Glutamatergic neuron (in vitro differentiated cells): ENCODE results near the gene ST7L. TPM values are rescaled to one million over a fixed set of nuclear protein-coding genes. Genes with fewer than 3 reads are reported as not detected.

Source experiments
- DNase-seq: peaks from one replicate; pipeline ENCODE4 v3.0.0; 2022
- H3K27ac Mint-ChIP-seq: one replicate; pipeline ENCODE4 v1.8.0; 2020; ENCODE audit warnings: mild to moderate bottlenecking, mixed read lengths, inconsistent platforms; ENCODE audit not compliant: unreplicated experiment
- H3K27me3 Mint-ChIP-seq: one replicate; pipeline ENCODE4 v1.8.0; 2020; ENCODE audit warnings: mild to moderate bottlenecking, moderate library complexity, mixed read lengths, inconsistent platforms; ENCODE audit not compliant: unreplicated experiment
- H3K36me3 Mint-ChIP-seq: one replicate; pipeline ENCODE4 v1.8.0; 2020; ENCODE audit warnings: mild to moderate bottlenecking, mixed read lengths, inconsistent platforms; ENCODE audit not compliant: unreplicated experiment
- H3K4me1 Mint-ChIP-seq: one replicate; pipeline ENCODE4 v1.8.0; 2020; ENCODE audit warnings: mild to moderate bottlenecking, low read depth, mixed read lengths, inconsistent platforms; ENCODE audit not compliant: unreplicated experiment
- H3K4me3 Mint-ChIP-seq: one replicate; pipeline ENCODE4 v1.8.0; 2020; ENCODE audit warnings: mild to moderate bottlenecking, mixed read lengths, inconsistent platforms; ENCODE audit not compliant: unreplicated experiment
- H3K9me3 Mint-ChIP-seq: one replicate; pipeline ENCODE4 v1.8.0; 2020; ENCODE audit warnings: mild to moderate bottlenecking, moderate library complexity, mixed read lengths, inconsistent platforms; ENCODE audit not compliant: unreplicated experiment
- total RNA-seq: library from RNA; stranded (reverse); fragmentation: NEBNext Ultra II Directional; extraction: Animal tissue kit (Norgen Biotek cat#: 25700); gene quantifications from one replicate; pipeline ENCODE4 v1.2.1, GENCODE V29; 2021; ENCODE audit not compliant: unreplicated experiment
- TF ChIP-seq, protein P1 (sequence below): fragments of 200-600 bp; sonication (generic); IDR thresholded peaks from one replicate; pipeline ENCODE4 v1.5.0; 2021; ENCODE audit not compliant: partially characterized antibody, unreplicated experiment

Gene ST7L
- total RNA-seq, 1 donor from 2014 or later: 28.3 TPM

DNA sequence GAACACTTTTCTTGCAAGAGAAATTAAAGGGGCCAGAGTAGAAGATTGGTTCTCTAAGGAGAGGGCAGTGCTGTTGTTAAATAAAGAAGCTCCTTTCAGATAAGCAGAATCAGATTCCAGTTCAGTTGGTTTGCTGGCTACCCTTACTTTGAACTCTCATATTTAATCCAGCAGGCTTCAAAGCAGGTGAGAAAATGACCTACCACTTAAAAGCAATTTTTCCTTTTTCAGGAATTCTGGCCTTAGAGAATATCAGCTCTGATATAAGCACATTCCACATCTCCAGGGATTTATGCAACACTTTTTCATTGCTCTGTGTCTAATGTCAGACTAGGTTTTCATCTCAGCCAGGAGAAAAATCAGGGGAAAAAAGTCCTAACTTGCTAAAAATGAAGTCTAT lies 81.5 kb downstream of the ST7L start:
- no peaks in the 10 kb centered on the region for H3K36me3 Mint-ChIP-seq
- DNase-seq: no peak
- no peaks in the 10 kb centered on the region for H3K27me3 Mint-ChIP-seq
- TF ChIP-seq, protein P1, sequence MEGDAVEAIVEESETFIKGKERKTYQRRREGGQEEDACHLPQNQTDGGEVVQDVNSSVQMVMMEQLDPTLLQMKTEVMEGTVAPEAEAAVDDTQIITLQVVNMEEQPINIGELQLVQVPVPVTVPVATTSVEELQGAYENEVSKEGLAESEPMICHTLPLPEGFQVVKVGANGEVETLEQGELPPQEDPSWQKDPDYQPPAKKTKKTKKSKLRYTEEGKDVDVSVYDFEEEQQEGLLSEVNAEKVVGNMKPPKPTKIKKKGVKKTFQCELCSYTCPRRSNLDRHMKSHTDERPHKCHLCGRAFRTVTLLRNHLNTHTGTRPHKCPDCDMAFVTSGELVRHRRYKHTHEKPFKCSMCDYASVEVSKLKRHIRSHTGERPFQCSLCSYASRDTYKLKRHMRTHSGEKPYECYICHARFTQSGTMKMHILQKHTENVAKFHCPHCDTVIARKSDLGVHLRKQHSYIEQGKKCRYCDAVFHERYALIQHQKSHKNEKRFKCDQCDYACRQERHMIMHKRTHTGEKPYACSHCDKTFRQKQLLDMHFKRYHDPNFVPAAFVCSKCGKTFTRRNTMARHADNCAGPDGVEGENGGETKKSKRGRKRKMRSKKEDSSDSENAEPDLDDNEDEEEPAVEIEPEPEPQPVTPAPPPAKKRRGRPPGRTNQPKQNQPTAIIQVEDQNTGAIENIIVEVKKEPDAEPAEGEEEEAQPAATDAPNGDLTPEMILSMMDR: no peak
- no peak overlapping the region for H3K27ac Mint-ChIP-seq
- H3K4me3 Mint-ChIP-seq: no peak overlapping the region
- H3K4me1 Mint-ChIP-seq: no peaks in the 10 kb centered on the region
- no peaks in the 10 kb centered on the region for H3K9me3 Mint-ChIP-seq

DNA sequence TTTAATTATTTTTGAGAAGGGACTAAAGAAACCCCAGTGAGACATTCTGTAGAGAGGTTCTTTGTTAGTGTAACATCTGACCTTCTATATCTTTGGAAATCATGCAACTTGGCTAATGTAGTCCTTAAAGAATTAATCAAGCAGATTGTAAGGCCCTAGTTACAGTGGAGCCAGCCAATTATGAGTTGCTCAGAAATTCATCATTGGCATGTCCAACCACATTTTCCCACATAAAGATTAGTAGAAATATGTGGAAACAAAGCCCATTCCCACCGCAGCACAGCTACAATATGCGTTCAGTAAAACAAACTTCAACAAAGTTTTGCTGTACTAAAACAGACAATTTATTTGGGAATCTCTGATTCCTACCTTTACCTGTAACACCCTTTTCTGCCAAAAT lies 82.4 kb downstream of the ST7L start:
- Mint-ChIP-seq H3K4me3 (no peak overlapping the region), H3K9me3 (no peaks in the 10 kb centered on the region), H3K36me3 (no peaks in the 10 kb centered on the region), H3K27ac (no peak overlapping the region), H3K4me1 (no peaks in the 10 kb centered on the region), H3K27me3 (no peaks in the 10 kb centered on the region)
- no peak for DNase-seq
- TF ChIP-seq, protein P1: no peak

DNA sequence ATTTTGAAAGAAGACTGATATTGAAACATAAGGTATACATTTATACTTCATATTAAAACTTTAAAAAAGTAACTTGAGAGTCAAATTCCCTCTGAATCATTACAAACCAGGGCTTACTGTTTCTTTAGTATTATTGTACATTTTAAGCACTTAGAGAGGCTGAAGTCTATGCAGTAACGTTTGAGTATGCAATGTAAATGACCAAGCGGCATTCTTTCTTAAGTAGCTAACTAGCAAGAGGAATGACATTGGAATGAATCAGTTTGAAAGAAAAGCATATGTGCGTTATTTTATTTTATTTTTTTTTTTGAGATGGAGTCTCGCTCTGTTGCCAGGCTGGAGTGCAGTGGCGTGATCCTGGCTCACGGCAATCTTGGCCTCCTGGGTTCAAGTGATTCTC lies 85.9 kb downstream of the ST7L start:
- no peaks in the 10 kb centered on the region for H3K9me3 Mint-ChIP-seq
- H3K4me3 Mint-ChIP-seq: no peak overlapping the region
- no peaks in the 10 kb centered on the region for H3K4me1 Mint-ChIP-seq
- H3K36me3 Mint-ChIP-seq: no peaks in the 10 kb centered on the region
- no peak for DNase-seq
- H3K27ac Mint-ChIP-seq: no peak overlapping the region
- TF ChIP-seq, protein P1: no peak
- H3K27me3 Mint-ChIP-seq: no peaks in the 10 kb centered on the region

DNA sequence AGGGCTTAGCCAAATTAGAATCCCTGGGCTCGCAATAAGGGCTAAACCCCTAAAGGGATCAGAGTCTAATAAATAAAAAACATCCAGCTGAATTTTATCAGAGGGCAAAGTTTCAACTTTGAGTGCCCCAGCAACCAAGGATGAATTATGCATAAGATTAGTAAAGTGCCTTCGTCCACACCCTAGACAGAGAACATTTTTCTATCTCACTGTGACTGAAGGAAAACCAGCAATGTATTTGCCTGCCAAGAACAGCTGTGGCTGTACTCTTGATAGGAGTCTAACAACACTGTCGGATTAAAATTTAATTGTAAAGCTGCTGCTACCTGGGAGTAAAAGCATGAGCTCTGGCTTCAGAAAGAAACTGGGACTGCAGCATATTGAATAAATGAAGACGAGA lies 86.9 kb downstream of the ST7L start:
- Mint-ChIP-seq H3K27me3 (no peaks in the 10 kb centered on the region), H3K9me3 (no peaks in the 10 kb centered on the region), H3K36me3 (no peaks in the 10 kb centered on the region), H3K4me3 (no peak overlapping the region), H3K4me1 (no peaks in the 10 kb centered on the region), H3K27ac (no peak overlapping the region)
- DNase-seq: no peak
- TF ChIP-seq, protein P1: no peak

DNA sequence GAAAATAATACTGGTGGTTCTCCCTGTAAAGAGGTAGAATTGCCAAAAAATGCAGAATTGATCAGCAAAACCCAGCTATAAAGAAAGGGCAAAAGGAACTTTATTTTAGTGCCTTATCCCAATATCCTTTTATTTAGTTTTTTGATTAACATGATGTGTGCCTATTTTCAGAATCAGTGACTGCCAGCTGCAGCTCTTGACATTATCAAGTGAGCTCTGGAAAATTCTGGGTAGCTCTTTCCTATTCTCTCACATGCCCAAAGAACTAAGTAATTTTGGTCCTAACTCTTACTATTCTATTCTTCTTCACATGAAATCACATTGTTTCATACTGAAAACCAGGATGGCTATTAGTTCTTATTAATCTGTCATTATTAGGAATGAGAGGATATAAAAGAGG lies 88.1 kb downstream of the ST7L start:
- H3K27me3 Mint-ChIP-seq: no peaks in the 10 kb centered on the region
- no peak overlapping the region for H3K4me3 Mint-ChIP-seq
- H3K36me3 Mint-ChIP-seq: no peaks in the 10 kb centered on the region
- TF ChIP-seq, protein P1: no peak
- H3K27ac Mint-ChIP-seq: no peak overlapping the region
- H3K9me3 Mint-ChIP-seq: no peaks in the 10 kb centered on the region
- no peak for DNase-seq
- no peaks in the 10 kb centered on the region for H3K4me1 Mint-ChIP-seq
